GM21381 (cell line): ENCODE data around the gene ARL16.

Experiments used
- ATAC-seq: cut with Tn5 transposase; IDR thresholded peaks from one replicate; pipeline ENCODE4 v1.9.1; 2021; ENCODE audit warnings: mild to moderate bottlenecking, moderate library complexity; ENCODE audit not compliant: unreplicated experiment

ARL16 gene

GRCh38 chr17:81673561-81674258, 9.9 kb downstream of the ARL16 start:
- ATAC-seq, result no peak

GRCh38 chr17:81672954-81673353, 10.6 kb downstream of the ARL16 start:
- ATAC-seq, result no peak

GRCh38 chr17:81672504-81672903, 11.1 kb downstream of the ARL16 start:
- no peak for ATAC-seq

GRCh38 chr17:81667754-81668153, 15.8 kb downstream of the ARL16 start:
- ATAC-seq, result no peak

- ATAC-seq, result peak; percentile 85
These were observed 17.0 kb downstream of the ARL16 start, which contains the start of the genes CCDC137 and OXLD1 for GRCh38 chr17:81666342-81667191. TSS of gene CCDC137 (plus strand) at chr17:81666737. CDS start at chr17:81666767, 30 bp downstream. TSS of gene OXLD1 (minus strand) at chr17:81666605. CDS start at chr17:81666577, 28 bp downstream.

- no peak for ATAC-seq
These were observed 17.6 kb downstream of the ARL16 start for GRCh38 chr17:81666092-81666341.

- peak; percentile 9 for ATAC-seq
These were observed 18.1 kb downstream of the ARL16 start for GRCh38 chr17:81665205-81666091.

GRCh38 chr17:81664051-81664470, 19.5 kb downstream of the ARL16 start:
- ATAC-seq, result no peak

- ATAC-seq, result no peak
These were observed 21.6 kb downstream of the ARL16 start for GRCh38 chr17:81662002-81662401.

- ATAC-seq, result no peak
These were observed 23.2 kb downstream of the ARL16 start for GRCh38 chr17:81660441-81660840.

GRCh38 chr17:81659038-81659437, 24.6 kb downstream of the ARL16 start:
- no peak for ATAC-seq

- ATAC-seq, result no peak
These were observed 26.8 kb downstream of the ARL16 start for GRCh38 chr17:81656835-81657234.

- no peak for ATAC-seq
These were observed 27.4 kb downstream of the ARL16 start, which contains the start of gene PDE6G for GRCh38 chr17:81656118-81656743. TSS of gene PDE6G (minus strand) at chr17:81656542. CDS start at chr17:81653305, 3,237 bp downstream.

- ATAC-seq, result no peak
These were observed 28.0 kb downstream of the ARL16 start for GRCh38 chr17:81655378-81656117.

- no peak for ATAC-seq
These were observed 30.5 kb downstream of the ARL16 start for GRCh38 chr17:81652906-81653771.

GRCh38 chr17:81651692-81652091, 31.9 kb downstream of the ARL16 start:
- no peak for ATAC-seq

GRCh38 chr17:81650951-81651350, 32.6 kb downstream of the ARL16 start:
- ATAC-seq, result no peak

- ATAC-seq, result no peak
These were observed 34.9 kb downstream of the ARL16 start for GRCh38 chr17:81648707-81649085.
